ENCODE measurements around the gene EGFR.

The EGFR gene

DNA sequence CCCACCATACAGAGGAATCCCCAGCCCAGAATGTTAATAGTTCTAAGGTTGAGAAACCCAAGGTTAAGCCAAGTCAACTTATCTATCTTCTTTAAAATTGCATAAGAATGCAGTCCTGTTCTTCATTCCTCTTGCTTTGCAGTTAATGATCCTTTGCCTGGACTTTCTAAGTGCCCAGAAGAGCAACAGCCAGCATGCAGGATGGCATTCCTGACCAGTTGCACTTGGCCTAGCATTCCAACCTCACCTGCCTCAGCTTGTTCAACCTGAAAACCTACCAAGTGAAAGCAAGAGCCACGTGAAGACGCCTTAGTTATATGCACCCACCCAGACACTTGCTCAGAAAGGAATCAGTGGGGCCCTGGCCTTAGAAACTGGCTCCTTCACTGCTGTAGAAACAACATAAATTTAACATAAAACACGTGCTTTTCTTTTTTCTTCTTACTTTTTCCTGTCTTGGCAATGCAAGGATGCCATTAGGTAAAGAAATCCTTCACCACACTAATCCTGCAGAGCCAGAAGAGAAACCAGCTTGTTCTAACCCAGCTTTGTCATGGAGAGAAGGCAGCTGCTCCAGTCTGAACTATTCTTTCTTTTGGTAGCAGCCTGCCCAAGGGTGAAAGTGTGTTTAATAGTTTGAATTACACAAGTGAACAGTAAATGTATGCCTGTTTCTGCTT is 25.0 kb downstream of the EGFR start:
- no peak for DNase-seq

- no peak for DNase-seq
These were observed 25.5 kb downstream of the EGFR start for GRCh38 chr7:55044371-55044717.

- DNase-seq: no peak
These were observed 26.0 kb downstream of the EGFR start for GRCh38 chr7:55044791-55045190.

DNA sequence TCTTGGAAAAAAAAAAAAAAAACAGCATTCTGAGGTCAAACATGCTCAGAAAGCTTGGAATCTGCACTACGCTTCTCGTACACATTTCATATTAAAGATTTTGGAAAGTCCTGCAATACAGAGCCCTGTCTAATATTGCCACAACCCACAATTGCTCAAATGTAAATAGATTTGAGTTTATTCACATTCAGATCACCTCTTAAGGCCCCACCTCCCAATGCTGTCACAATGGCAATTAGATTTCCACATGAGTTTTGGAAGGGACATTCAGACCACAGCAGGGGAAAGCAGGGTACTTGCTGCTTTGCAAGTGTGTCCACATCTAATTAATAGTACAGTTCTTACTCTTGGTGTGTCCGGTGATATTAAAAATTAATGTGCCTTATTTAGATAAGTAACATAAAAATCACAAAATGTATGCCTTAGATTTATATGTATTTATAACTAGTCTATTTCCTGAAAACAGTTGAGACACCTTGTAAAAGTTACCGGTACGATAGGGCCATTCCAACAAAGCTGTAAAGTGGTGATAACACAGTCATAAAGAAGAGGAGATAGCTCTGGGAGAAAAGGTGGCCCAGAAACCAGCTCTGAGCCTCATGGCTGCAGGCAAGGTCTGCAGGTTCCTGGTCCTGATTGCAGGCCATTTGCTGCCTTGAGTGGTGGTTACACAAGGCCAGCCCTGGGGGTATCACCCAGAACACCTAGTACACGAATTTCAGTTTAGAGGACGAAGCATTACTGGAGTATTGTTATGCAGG is 27.9 kb downstream of the EGFR start:
- DNase-seq: no peak

- DNase-seq: no peak
These were observed 29.5 kb downstream of the EGFR start for GRCh38 chr7:55048221-55048859.

DNA sequence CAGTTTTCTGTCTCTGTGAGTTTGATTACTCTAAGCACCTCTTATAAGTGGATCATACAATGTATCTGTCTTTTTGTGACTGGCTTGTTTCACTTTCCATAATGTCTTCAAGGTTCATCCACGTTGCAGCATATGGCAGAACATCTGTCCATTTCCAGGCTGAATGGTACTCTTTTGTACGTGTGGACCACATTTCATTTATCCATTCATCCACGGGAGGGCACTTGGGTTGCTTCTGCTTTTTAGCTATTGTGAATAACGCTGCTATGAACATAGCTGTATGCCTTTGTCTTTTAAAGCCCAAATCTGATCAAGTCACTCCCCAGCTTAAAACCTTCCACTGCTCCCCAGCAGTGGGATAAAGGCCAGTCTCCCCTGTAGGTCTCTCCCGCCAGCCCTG is 31.5 kb downstream of the EGFR start:
- DNase-seq: no peak

- DNase-seq: no peak
These were observed 33.3 kb downstream of the EGFR start for GRCh38 chr7:55052081-55052480.

DNA sequence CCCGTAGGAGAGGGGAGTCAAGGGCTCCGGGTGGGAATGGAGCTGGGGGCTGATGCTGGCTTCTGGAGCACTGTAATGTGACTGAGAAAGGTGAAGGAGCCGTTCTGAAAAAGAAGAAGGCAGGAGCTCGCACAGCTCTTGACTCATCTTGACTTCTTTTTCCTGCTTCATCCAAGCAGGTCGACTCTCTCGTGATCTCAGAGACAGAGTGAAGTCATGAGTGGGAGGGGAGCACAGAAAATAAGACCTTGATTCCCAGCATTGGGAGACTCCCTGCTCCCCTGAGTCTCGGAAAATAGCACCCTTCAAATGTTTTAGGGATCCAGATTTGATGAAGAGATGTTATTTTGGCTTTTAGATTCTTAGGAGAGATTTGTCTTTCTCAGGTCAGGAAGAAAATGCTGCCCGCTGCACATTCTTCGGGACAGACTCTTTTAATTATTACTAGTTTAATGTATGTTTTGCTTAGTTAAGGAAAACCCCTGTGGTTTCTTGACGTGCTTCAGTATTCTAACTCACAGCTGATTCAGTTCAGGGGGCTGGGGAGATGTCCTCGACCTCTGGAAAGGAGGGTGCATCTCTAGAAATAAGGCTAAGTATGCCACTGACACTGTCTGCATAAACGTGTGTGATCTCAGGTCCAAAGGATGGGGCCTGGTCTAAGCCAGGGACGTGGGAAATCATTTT is 34.1 kb downstream of the EGFR start:
- no peak for DNase-seq

GRCh38 chr7:55053651-55054571 is 35.1 kb downstream of the EGFR start:
- DNase-seq: no peak

- no peak for DNase-seq
These were observed 35.9 kb downstream of the EGFR start for GRCh38 chr7:55054758-55055157.

- DNase-seq: no peak
These were observed 36.7 kb downstream of the EGFR start for GRCh38 chr7:55055479-55055878.

- DNase-seq: no peak
These were observed 37.3 kb downstream of the EGFR start for GRCh38 chr7:55056068-55056467.

DNA sequence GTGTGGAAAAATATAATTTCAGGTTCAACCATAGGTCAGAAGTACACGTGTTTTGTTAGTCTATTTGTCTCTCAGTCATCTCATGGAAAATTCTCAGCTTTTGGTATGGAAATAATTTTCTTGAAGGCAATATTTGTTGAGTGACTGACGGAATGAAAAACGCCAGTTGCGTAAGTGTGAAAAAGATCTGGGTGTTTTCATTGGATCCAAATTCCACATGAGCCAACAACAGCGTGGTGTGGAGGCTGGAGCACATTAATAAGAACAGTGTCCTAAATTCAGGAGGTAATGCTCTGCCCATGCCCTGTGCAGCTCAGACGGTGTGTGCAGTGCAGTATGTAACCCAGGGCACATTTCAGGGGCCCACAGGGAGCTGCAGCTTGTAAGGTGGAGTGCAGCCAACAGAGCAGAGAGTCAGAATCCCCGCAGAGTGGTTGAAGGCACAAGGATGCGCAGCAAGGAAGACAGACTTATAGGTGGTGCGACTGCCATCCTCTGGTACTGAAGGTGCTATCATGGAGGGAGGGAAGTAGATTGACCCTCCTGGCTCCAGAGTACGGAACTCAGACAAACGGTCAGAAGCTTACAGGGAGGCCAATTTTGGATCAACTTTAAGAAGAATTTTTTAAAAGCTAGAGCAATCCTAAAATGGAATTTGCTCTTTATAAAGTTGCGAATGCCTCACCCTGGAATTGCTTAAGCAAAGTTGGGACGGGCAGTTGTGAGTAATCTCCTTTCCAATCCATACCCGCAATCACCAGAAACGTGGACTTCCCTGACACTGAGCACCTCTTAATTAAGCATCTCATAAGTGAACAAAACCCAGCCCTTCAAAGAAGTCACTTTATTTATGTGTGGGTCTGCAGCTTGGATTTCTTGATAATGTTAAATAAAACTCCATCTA is 38.0 kb downstream of the EGFR start:
- no peak for DNase-seq

- DNase-seq: no peak
These were observed 39.5 kb downstream of the EGFR start for GRCh38 chr7:55058314-55058713.

- no peak for DNase-seq
These were observed 40.2 kb downstream of the EGFR start for GRCh38 chr7:55059021-55059420.

- no peak for DNase-seq
These were observed 41.3 kb downstream of the EGFR start for GRCh38 chr7:55060085-55060484.

- DNase-seq: no peak
These were observed 41.8 kb downstream of the EGFR start for GRCh38 chr7:55060636-55061022.

DNA sequence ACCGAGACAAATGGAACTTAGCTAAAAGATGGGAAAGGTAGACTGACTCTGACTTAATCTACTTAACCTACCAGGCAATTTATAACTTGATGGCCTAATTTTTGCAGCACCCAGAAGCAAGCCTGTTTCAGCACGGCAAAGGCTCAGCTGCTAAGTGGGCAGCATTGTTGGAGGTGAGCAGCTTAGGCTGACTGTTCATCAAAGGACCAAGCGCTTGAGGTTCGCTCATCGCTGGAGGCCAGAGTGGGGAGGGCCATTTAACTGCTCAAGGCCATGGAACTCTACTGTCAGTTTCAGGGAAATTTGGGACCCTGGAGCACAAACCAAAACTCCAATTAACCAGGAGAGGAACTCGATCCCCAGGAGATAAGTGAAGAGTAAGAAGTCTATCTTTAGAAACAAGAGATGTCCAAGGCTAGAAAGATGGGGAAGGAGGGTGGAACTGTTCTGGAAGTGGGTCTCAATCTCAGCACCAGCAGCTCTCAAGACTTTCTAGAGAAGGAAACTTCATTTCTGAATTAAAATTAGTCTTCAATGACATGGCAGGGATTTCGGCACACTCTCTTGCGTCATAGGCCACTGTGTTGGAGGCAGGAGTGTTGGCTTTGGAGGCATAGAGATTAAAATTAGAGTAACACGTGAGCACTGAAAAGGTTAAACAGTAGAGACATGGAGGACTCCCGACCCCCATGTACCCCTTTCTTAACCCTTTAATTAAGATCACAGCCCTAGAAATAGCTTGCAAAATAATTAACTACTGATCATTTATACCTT is 43.1 kb downstream of the EGFR start:
- DNase-seq: no peak

GRCh38 chr7:55063061-55063460 is 44.2 kb downstream of the EGFR start:
- no peak for DNase-seq

DNA sequence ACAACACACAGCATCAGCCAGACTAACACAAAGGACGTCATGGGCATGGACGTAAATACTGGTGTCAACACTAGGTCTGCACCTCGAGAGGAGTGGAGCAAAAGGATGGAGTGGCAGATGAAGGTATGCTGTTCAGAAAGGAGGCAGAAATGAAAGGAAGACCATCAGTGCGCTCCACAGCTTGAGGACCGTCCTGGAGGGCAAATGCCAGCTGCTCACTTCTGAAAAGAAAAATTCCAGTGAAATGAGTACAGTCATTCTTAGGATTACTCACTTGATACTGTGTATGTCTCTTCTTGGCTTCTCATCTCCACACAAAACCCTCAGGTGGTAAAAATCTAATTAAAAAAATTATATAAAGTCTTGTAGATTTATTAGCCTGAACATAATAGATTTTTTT is 44.8 kb downstream of the EGFR start:
- no peak for DNase-seq

GRCh38 chr7:55065079-55065478 is 46.3 kb downstream of the EGFR start:
- no peak for DNase-seq

Data from AML-193 (cell line).